ENCODE data around the gene SPTBN4.
"Not testable (repeated sequence)": the region's sequence is repeated elsewhere in the genome, so short reads cannot be mapped to it uniquely, and the experiment has no call there.

Gene SPTBN4

DNA sequence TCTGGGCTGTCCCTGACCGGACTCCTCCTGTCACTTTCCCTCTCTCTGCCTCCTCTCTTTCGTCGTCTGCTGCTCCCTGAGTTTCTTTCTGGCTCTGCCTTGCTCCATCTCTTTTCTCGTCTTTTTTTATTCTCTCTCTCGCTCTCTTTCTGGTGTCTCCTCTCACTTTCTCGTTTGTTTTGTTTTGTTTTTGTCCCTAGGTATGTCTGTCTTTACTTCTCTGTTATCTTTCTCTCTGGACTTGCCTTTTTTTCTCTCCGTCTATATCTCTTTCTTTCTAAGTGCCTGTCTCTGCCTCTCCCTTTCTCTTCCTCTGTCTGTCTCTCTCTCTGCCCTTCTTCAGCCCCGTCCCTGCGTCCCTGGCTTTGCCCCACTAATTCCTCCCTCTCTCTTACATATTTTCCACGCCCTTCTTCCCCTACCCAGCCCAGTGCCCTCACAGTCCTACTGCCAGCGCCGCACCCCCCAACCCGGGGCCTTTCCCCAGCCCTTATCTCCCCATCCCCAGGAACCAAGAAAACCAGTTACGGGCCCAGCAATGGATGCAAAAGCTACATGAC is 61.8 kb downstream of the SPTBN4 start:
- Histone ChIP-seq H3K4me1 (ENCODE audit: insufficient read depth, low read length) (peaks cover 9% of the 10 kb centered on the region; the same call in 1 of the 2 replicates), H3K4me3 (ENCODE audit: low read length) (peak overlapping the region; percentile 54; the same call in 1 of the 2 replicates), H3K27ac (ENCODE audit: low read length) (no peak overlapping the region), H3K27me3 (ENCODE audit: insufficient read depth, low read length) (peaks cover 26% of the 10 kb centered on the region), H3K9me3 (ENCODE audit: insufficient read depth, low read depth, low read length) (no peaks in the 10 kb centered on the region), H3K9ac (ENCODE audit: low read depth, low read length) (peak overlapping the region; percentile 29; the same call in 1 of the 2 replicates), H3K36me3 (ENCODE audit: insufficient read depth, low read depth, low read length) (no peaks in the 10 kb centered on the region)

DNA sequence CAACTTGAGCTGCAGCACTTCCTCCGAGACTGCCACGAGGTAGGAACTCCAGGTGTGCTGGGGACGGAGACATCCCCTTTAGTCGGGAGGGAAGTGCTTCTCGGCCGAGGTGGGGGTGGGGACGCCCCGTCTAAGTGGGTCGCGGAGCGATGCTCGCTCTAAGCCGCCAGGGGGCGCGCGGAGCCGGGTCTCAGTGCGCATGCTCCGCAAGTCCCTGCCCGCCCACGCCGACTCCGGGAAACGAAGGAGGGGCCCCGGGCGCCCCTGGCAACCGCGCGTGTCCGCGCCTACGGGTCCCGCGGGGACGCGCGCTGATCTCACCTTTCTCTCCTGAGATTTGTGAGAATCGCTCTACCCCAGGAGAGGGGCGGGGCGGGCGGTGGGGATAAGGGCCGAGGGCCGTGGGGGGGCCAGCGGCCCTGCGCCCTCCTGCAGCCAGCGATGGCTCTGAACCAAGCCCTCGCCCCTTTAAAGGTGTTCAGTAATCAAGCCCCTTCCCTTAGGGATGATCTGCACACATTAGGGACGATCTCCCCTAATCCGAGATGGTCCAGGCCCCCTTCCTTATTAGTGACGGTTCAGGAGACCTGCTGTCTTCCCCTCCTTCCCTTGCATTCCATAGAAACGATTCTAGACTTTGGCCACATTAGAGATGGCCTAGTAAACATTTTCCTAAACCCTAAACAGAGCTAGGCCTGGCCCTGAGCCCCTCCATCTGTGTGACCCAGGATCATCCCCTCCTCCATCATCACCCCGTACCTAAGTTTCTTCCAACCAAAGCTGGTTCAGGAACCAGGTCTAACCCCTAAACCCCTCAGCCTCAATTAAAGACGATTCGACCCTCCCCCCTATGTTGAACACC is 62.5 kb downstream of the SPTBN4 start:
- Histone ChIP-seq H3K27me3 (ENCODE audit: insufficient read depth, low read length) (peaks cover 28% of the 10 kb centered on the region), H3K9ac (ENCODE audit: low read depth, low read length) (peak overlapping the region; percentile 29; the same call in 1 of the 2 replicates), H3K9me3 (ENCODE audit: insufficient read depth, low read depth, low read length) (no peaks in the 10 kb centered on the region), H3K4me3 (ENCODE audit: low read length) (peak overlapping the region; percentile 54; the same call in 1 of the 2 replicates), H3K27ac (ENCODE audit: low read length) (no peak overlapping the region), H3K36me3 (ENCODE audit: insufficient read depth, low read depth, low read length) (no peaks in the 10 kb centered on the region), H3K4me1 (ENCODE audit: insufficient read depth, low read length) (peaks cover 9% of the 10 kb centered on the region; the same call in 1 of the 2 replicates)

DNA sequence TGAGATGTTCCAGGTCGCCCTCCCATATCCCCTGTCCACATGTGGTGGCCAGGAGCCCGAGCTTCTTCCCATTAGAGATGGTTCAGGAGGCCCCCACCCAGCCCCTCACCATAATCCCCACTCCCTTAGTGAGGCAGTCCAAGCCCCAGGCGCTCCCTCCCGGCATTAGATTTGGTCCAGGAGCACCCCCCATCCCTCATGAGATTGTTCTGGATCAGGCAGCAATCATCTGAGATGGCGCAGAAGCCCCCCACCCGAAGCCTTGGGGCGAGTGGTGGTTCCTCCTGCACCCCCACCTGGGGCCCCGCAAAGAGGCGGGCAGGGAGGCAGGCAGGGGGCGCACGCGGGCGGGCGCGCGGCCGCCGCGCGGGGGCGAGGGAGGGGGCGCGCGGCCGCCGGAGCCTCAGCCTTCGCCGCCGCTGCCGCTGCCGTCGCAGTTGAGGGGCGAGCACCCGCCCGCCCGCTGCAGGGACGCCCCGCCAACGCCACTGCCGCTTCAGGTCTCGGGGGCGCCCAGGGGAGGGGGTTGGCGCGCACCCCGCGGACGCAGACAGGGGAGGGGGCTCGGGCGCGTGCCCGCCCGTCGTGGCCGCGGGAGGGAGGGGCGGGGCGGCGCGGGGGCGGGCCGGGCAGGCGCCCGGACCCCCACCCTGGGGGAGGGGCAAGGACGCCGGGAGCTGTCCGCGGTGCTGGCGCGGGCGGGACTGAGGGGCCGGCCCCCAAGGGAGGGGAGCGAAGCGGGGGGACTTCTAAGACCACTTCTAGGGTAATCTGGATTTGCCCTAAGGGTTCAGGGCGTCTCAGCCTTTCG is 63.5 kb downstream of the SPTBN4 start:
- Histone ChIP-seq H3K27ac (ENCODE audit: low read length) (no peak overlapping the region), H3K9me3 (ENCODE audit: insufficient read depth, low read depth, low read length) (no peaks in the 10 kb centered on the region), H3K36me3 (ENCODE audit: insufficient read depth, low read depth, low read length) (no peaks in the 10 kb centered on the region), H3K4me3 (ENCODE audit: low read length) (peak overlapping the region; percentile 54; the same call in 1 of the 2 replicates), H3K9ac (ENCODE audit: low read depth, low read length) (peak overlapping the region; percentile 7; the same call in 1 of the 2 replicates), H3K4me1 (ENCODE audit: insufficient read depth, low read length) (peaks cover 9% of the 10 kb centered on the region; the same call in 1 of the 2 replicates), H3K27me3 (ENCODE audit: insufficient read depth, low read length) (peaks cover 28% of the 10 kb centered on the region)

DNA sequence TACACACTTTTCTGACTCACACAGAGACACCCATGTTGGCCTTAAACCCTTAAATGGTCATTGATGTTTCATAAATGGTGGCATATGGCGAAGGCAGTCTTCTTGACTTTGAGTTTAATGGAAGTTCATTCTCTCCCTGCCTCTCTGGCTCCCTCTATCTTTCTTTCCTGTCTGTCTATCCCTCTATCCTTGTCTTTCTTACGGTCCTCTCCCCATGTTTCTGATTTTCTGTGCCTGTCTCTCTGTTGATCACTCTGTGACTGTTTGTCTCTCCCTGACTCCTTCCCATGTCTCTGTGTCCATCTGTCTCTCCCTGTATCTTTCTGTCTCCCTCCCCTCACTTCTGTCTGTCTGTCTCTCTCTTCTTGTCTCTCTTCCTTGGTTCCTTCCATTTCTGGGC is 66.7 kb downstream of the SPTBN4 start:
- no peaks in the 10 kb centered on the region for H3K9me3 ChIP-seq (ENCODE audit: insufficient read depth, low read depth, low read length)
- no peak overlapping the region for H3K9ac ChIP-seq (ENCODE audit: low read depth, low read length)
- H3K36me3 ChIP-seq (ENCODE audit: insufficient read depth, low read depth, low read length), result no peaks in the 10 kb centered on the region
- peaks cover 24% of the 10 kb centered on the region for H3K27me3 ChIP-seq (ENCODE audit: insufficient read depth, low read length)
- no peak overlapping the region for H3K27ac ChIP-seq (ENCODE audit: low read length)
- H3K4me1 ChIP-seq (ENCODE audit: insufficient read depth, low read length), result peaks cover 9% of the 10 kb centered on the region; the same call in 1 of the 2 replicates
- H3K4me3 ChIP-seq (ENCODE audit: low read length), result no peak overlapping the region

DNA sequence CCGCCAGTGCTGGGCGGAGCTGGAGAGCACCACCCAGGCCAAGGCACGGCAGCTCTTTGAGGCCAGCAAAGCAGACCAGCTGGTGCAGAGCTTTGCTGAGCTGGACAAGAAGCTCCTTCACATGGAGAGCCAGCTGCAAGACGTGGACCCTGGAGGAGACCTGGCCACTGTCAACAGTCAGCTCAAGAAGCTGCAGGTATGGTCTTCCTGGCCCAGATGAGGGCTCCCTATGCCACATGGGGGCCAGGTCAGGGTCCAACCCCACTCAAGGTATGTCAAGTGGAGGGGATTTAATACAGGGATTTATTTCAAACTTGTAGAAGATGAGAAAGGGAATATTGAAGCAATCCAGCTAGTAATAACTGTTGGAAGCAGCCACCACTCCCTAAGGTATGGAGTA is 67.3 kb downstream of the SPTBN4 start:
- Histone ChIP-seq H3K9ac (ENCODE audit: low read depth, low read length) (no peak overlapping the region), H3K4me1 (ENCODE audit: insufficient read depth, low read length) (peaks cover 6% of the 10 kb centered on the region; the same call in 1 of the 2 replicates), H3K9me3 (ENCODE audit: insufficient read depth, low read depth, low read length) (no peaks in the 10 kb centered on the region), H3K27ac (ENCODE audit: low read length) (no peak overlapping the region), H3K36me3 (ENCODE audit: insufficient read depth, low read depth, low read length) (no peaks in the 10 kb centered on the region), H3K27me3 (ENCODE audit: insufficient read depth, low read length) (peaks cover 22% of the 10 kb centered on the region), H3K4me3 (ENCODE audit: low read length) (no peak overlapping the region)

DNA sequence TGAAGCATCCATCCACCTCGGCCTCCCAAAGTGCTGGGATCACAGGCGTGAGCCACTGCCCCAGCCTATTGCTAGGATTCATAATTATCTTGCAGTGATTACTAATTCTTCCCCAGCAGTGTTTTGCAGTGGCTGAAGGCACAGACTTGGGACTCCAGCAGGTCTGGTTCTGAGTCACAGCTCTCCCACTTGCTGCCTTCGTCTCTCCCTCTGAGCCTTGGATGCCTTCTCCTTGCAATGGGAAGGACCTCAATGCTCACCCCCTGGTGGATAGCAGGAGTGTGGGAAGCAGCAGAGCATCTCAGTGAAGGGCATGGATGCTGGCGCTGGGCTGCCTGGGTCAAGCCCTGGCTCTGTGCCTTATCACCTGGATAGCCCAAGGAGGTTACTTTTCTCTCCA is 72.3 kb downstream of the SPTBN4 start:
- no peak overlapping the region for H3K4me3 ChIP-seq (ENCODE audit: low read length)
- no peaks in the 10 kb centered on the region; the same call in 1 of the 2 replicates for H3K27me3 ChIP-seq (ENCODE audit: insufficient read depth, low read length)
- H3K4me1 ChIP-seq (ENCODE audit: insufficient read depth, low read length), result no peaks in the 10 kb centered on the region
- H3K9ac ChIP-seq (ENCODE audit: low read depth, low read length), result no peak overlapping the region
- H3K9me3 ChIP-seq (ENCODE audit: insufficient read depth, low read depth, low read length), result no peaks in the 10 kb centered on the region
- H3K36me3 ChIP-seq (ENCODE audit: insufficient read depth, low read depth, low read length), result no peaks in the 10 kb centered on the region
- H3K27ac ChIP-seq (ENCODE audit: low read length), result no peak overlapping the region

DNA sequence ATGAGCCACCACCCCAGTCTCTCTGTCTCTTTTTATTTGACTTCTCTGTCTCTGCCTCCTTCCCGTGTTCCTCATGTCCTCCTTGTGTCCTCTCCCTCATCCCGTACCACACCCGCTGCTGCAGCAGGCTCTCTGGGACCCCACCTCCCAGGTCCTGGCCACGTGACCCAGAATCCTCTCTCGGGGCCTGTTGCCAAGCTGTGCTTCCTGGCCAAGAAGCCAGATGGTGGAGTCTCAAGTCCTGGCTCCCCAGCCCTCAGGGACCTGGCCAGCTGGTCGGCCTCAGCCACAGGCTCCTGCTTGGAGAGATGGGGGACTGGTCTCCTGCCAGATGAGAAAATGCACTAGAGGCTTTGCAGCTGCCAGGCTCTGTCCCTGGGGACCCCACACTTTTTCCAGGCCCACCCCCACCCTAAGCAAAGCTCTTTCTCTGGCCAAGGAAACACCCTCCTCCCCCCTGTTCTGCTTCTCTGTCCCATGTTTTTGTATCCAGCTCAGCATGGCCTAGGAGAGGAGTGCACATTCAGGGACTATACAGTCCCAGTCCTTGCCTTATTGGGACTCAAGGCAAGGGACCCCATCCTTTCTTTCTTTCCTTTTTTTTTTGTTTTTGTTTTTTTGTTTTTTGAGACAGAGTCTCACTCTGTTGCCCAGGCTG is 75.5 kb downstream of the SPTBN4 start:
- Histone ChIP-seq H3K27me3 (ENCODE audit: insufficient read depth, low read length) (no peaks in the 10 kb centered on the region; the same call in 1 of the 2 replicates), H3K4me3 (ENCODE audit: low read length) (no peak overlapping the region), H3K36me3 (ENCODE audit: insufficient read depth, low read depth, low read length) (no peaks in the 10 kb centered on the region), H3K9me3 (ENCODE audit: insufficient read depth, low read depth, low read length) (no peaks in the 10 kb centered on the region; the same call in 1 of the 2 replicates), H3K4me1 (ENCODE audit: insufficient read depth, low read length) (no peaks in the 10 kb centered on the region), H3K27ac (ENCODE audit: low read length) (no peak overlapping the region), H3K9ac (ENCODE audit: low read depth, low read length) (no peak overlapping the region)

DNA sequence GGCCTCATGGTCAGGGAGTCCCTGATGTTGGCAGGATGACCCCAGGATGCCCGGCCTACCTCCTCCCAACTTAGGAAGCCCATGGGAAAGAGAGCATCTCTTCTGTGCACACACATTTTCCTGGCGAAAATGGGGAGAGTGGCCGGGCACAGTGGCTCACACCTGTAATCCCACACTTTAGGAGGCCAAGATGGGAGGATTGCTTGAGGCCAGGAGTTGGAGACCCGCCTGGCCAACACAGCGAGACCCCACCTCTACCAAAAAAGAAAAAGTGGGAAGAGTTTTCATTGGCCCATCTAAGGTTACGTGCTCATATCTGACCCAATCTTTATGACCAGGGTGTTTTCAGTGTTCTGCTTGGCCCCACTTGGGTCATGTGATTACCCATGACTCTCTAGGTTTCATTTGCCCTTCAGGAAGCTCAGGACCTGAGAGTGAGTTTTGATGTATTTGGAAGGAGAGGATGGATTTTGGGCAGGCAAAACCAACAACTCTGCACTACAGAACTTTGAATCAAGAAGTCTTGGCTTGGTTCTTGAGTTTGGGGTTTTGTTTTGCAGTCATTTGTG is 76.3 kb downstream of the SPTBN4 start:
- H3K9me3 ChIP-seq (ENCODE audit: insufficient read depth, low read depth, low read length), result no peaks in the 10 kb centered on the region; the same call in 1 of the 2 replicates
- H3K4me1 ChIP-seq (ENCODE audit: insufficient read depth, low read length), result no peaks in the 10 kb centered on the region
- H3K9ac ChIP-seq (ENCODE audit: low read depth, low read length), result no peak overlapping the region
- peaks cover 7% of the 10 kb centered on the region for H3K27me3 ChIP-seq (ENCODE audit: insufficient read depth, low read length)
- H3K36me3 ChIP-seq (ENCODE audit: insufficient read depth, low read depth, low read length), result no peaks in the 10 kb centered on the region
- H3K27ac ChIP-seq (ENCODE audit: low read length), result no peak overlapping the region
- H3K4me3 ChIP-seq (ENCODE audit: low read length), result no peak overlapping the region

DNA sequence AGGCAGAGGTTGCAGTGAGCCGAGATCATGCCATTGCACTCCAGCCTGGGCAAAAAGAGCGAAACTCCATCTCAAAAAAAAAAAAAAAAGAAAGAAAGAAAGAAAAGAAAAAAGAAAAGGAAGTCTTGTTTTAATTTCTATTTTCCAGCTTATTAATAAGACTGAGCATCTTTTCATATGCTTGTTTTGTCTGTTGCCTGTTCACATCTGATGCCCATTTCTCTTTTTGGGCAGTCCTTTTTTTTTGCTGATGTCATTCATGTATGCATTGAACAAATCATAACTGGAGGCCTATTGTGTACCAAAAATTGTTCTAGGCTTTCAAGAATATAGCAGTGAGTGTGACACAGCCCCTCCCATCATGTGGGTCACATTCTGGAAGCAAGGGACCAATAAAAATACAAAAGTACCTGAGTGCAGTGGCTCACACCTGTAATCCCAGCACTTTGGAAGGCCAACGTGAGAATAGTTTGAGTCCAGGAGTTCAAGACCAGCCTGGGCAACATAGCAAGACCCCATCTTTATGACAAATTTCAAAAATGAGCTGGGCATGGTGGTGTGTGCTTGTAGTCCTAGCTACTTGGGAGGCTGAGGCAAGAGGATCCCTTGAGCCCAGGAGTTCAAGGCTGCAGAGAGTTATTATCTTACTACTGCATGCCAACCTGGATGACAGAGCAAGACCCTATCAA is 79.5 kb downstream of the SPTBN4 start:
- H3K9me3 ChIP-seq (ENCODE audit: insufficient read depth, low read depth, low read length); H3K4me3 ChIP-seq (ENCODE audit: low read length); H3K4me1 ChIP-seq (ENCODE audit: insufficient read depth, low read length); H3K9ac ChIP-seq (ENCODE audit: low read depth, low read length); H3K27ac ChIP-seq (ENCODE audit: low read length); H3K36me3 ChIP-seq (ENCODE audit: insufficient read depth, low read depth, low read length): not testable (repeated sequence)
- peaks cover 31% of the 10 kb centered on the region for H3K27me3 ChIP-seq (ENCODE audit: insufficient read depth, low read length)

DNA sequence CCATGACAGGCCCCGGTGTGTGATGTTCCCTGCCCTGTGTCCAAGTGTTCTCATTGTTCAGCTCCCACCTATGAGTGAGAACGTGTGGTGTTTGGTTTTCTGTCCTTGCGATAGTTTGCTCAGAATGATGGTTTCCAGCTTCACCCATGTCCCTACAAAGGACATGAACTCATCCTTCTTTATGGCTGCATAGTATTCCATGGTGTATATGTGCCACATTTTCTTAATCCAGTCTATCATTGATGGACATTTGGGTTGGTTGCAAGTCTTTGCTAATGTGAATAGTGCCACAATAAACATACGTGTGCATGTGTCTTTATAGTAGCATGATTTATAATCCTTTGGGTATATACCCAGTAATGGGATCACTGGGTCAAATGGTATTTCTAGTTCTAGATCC is 80.4 kb downstream of the SPTBN4 start:
- not testable (repeated sequence) for H3K9ac ChIP-seq (ENCODE audit: low read depth, low read length); H3K9me3 ChIP-seq (ENCODE audit: insufficient read depth, low read depth, low read length); H3K4me1 ChIP-seq (ENCODE audit: insufficient read depth, low read length); H3K4me3 ChIP-seq (ENCODE audit: low read length); H3K36me3 ChIP-seq (ENCODE audit: insufficient read depth, low read depth, low read length); H3K27ac ChIP-seq (ENCODE audit: low read length)
- peaks cover 31% of the 10 kb centered on the region for H3K27me3 ChIP-seq (ENCODE audit: insufficient read depth, low read length)

Measured in iPS-20b (cell line).